ENCODE data around the gene IL3RA. TPM values are rescaled to one million over a fixed set of nuclear protein-coding genes. Genes with fewer than 3 reads are reported as not detected.

Gene IL3RA
- total and polyA plus RNA-seq, 4 donors = 0.33 to 1.7 (median 1.0) TPM

DNA sequence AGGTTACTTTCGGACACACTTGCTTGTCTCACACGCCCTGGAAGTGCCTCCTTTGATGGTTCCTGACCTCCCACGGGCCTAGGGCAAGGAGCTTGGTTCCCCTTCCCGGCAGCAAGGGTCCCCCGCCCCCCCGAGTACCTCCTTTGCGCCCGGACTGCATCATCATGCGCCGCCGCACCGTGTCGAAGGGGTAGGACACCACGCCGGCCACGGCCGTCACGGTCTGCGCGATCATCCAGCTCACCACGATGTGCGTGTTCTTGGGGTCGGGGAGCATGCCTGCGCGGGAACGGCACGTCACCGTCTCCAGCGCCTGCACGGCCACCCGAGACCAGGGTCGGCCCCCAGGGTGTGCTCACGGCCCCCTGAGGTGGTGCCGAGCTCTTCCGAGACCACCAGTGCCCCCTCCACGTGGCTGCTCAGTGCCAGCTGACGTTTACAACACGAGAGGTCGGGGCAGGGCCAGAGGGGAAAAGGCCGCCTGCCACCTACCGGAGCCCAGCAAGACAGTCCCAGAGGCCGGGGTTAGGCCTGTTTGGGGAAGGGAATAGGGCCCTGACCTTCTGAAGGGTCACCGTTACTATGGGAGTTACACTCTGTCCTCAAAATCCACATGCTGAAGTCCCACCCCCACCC is 50.7 kb downstream of the IL3RA start:
- 94% methylated on average over 43 of the region's 43 CpGs for WGBS
- Histone ChIP-seq H3K36me3 (ENCODE audit: control insufficient read depth in 4 of 4, insufficient read depth in 3 of 4, low read depth in 1 of 4, low read length in 3 of 4) (peaks cover 38 to 56% (median 49%) of the 10 kb centered on the region in 4 donors), H3K27ac (ENCODE audit: low read depth in 1 of 2, low read length in 2 of 2) (no peak overlapping the region), H3K4me1 (ENCODE audit: control insufficient read depth in 4 of 4, insufficient read depth in 4 of 4, low read length in 3 of 4) (peaks cover 4 to 26% (median 17%) of the 10 kb centered on the region in 4 donors), H3K9me3 (ENCODE audit: control insufficient read depth in 4 of 4, low read length in 3 of 4) (no peaks in the 10 kb centered on the region), H3K9ac (ENCODE audit: low read depth in 1 of 2, low read length in 2 of 2) (no peak overlapping the region), H3K4me3 (ENCODE audit: low read depth in 1 of 3, low read length in 3 of 3) (no peak overlapping the region), H3K27me3 (ENCODE audit: control insufficient read depth in 4 of 4, insufficient read depth in 4 of 4, low read length in 3 of 4) (no peaks in the 10 kb centered on the region)
- no peak for DNase-seq (ENCODE audit: low spot score)
- TF ChIP-seq YY1 (IDR thresholded peaks at IDR 0.05) (no peak), HNF4G (IDR thresholded peaks at IDR 0.05) (no peak), JUND (IDR thresholded peaks at IDR 0.05) (no peak), GABPA (IDR thresholded peaks at IDR 0.05 in 1 of 2, conservative IDR thresholded peaks at IDR 0.05 in 1 of 2) (no peak), SP1 (IDR thresholded peaks at IDR 0.05) (no peak), RAD21 (IDR thresholded peaks at IDR 0.05) (no peak), TAF1 (conservative IDR thresholded peaks at IDR 0.05) (no peak), FOXA2 (IDR thresholded peaks at IDR 0.05) (no peak), FOXA1 (IDR thresholded peaks at IDR 0.05) (no peak), EGR1 (IDR thresholded peaks at IDR 0.05; ENCODE audit: low read depth in 2 of 2) (no peak)
- TF ChIP-seq, protein P1, sequence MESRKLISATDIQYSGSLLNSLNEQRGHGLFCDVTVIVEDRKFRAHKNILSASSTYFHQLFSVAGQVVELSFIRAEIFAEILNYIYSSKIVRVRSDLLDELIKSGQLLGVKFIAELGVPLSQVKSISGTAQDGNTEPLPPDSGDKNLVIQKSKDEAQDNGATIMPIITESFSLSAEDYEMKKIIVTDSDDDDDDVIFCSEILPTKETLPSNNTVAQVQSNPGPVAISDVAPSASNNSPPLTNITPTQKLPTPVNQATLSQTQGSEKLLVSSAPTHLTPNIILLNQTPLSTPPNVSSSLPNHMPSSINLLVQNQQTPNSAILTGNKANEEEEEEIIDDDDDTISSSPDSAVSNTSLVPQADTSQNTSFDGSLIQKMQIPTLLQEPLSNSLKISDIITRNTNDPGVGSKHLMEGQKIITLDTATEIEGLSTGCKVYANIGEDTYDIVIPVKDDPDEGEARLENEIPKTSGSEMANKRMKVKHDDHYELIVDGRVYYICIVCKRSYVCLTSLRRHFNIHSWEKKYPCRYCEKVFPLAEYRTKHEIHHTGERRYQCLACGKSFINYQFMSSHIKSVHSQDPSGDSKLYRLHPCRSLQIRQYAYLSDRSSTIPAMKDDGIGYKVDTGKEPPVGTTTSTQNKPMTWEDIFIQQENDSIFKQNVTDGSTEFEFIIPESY (IDR thresholded peaks at IDR 0.05) = no peak
- TF ChIP-seq, protein P2, sequence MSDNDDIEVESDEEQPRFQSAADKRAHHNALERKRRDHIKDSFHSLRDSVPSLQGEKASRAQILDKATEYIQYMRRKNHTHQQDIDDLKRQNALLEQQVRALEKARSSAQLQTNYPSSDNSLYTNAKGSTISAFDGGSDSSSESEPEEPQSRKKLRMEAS (IDR thresholded peaks at IDR 0.05) = no peak
- TF ChIP-seq, protein P3, sequence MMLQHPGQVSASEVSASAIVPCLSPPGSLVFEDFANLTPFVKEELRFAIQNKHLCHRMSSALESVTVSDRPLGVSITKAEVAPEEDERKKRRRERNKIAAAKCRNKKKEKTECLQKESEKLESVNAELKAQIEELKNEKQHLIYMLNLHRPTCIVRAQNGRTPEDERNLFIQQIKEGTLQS (IDR thresholded peaks at IDR 0.05) = no peak
- TF ChIP-seq, protein P4, sequence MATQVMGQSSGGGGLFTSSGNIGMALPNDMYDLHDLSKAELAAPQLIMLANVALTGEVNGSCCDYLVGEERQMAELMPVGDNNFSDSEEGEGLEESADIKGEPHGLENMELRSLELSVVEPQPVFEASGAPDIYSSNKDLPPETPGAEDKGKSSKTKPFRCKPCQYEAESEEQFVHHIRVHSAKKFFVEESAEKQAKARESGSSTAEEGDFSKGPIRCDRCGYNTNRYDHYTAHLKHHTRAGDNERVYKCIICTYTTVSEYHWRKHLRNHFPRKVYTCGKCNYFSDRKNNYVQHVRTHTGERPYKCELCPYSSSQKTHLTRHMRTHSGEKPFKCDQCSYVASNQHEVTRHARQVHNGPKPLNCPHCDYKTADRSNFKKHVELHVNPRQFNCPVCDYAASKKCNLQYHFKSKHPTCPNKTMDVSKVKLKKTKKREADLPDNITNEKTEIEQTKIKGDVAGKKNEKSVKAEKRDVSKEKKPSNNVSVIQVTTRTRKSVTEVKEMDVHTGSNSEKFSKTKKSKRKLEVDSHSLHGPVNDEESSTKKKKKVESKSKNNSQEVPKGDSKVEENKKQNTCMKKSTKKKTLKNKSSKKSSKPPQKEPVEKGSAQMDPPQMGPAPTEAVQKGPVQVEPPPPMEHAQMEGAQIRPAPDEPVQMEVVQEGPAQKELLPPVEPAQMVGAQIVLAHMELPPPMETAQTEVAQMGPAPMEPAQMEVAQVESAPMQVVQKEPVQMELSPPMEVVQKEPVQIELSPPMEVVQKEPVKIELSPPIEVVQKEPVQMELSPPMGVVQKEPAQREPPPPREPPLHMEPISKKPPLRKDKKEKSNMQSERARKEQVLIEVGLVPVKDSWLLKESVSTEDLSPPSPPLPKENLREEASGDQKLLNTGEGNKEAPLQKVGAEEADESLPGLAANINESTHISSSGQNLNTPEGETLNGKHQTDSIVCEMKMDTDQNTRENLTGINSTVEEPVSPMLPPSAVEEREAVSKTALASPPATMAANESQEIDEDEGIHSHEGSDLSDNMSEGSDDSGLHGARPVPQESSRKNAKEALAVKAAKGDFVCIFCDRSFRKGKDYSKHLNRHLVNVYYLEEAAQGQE (IDR thresholded peaks at IDR 0.05) = no peak

DNA sequence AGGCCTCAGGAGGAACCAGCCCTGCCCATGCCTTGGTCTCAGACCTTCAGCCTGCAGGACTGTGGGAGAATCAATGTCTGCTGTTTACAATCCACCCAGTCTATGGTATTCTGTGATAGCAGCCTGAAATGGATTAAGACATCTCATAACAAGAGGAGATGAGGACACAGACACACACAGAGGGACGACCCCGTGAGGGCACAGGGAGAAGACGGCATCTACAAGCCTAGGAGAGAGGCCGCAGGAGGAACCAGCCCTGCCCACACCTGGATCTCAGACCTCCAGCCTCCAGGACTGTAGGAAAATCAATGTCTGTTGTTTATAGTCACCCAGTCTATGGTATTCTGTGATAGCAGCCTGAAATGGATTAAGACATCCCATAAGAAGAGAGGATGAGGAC is 52.1 kb downstream of the IL3RA start:
- H3K27me3 ChIP-seq (ENCODE audit: control insufficient read depth in 4 of 4, insufficient read depth in 4 of 4, low read length in 3 of 4) = no peaks in the 10 kb centered on the region
- WGBS = 84% methylated on average over 4 of the region's 4 CpGs
- H3K9me3 ChIP-seq (ENCODE audit: control insufficient read depth in 4 of 4, low read length in 3 of 4) = no peaks in the 10 kb centered on the region
- peaks cover 4 to 32% (median 23%) of the 10 kb centered on the region in 4 donors for H3K4me1 ChIP-seq (ENCODE audit: control insufficient read depth in 4 of 4, insufficient read depth in 4 of 4, low read length in 3 of 4)
- H3K36me3 ChIP-seq (ENCODE audit: control insufficient read depth in 4 of 4, insufficient read depth in 3 of 4, low read depth in 1 of 4, low read length in 3 of 4) = peaks cover 38 to 56% (median 49%) of the 10 kb centered on the region in 4 donors
- H3K27ac ChIP-seq (ENCODE audit: low read depth in 1 of 2, low read length in 2 of 2) = no peak overlapping the region
- no peak overlapping the region for H3K4me3 ChIP-seq (ENCODE audit: low read depth in 1 of 3, low read length in 3 of 3)
- no peak overlapping the region for H3K9ac ChIP-seq (ENCODE audit: low read depth in 1 of 2, low read length in 2 of 2)
- DNase-seq (ENCODE audit: low spot score) = no peak
- TF ChIP-seq FOXA2 (IDR thresholded peaks at IDR 0.05) (no peak), NR2F2 (IDR thresholded peaks at IDR 0.05) (no peak), HNF4G (IDR thresholded peaks at IDR 0.05) (no peak), YY1 (IDR thresholded peaks at IDR 0.05) (no peak), GABPA (IDR thresholded peaks at IDR 0.05 in 1 of 2, conservative IDR thresholded peaks at IDR 0.05 in 1 of 2) (no peak), EGR1 (IDR thresholded peaks at IDR 0.05; ENCODE audit: low read depth in 2 of 2) (no peak), RXRA (IDR thresholded peaks at IDR 0.05) (no peak), FOXA1 (IDR thresholded peaks at IDR 0.05) (no peak), JUND (IDR thresholded peaks at IDR 0.05) (no peak), TAF1 (conservative IDR thresholded peaks at IDR 0.05) (no peak), RAD21 (IDR thresholded peaks at IDR 0.05) (no peak), SP1 (IDR thresholded peaks at IDR 0.05) (no peak)
- TF ChIP-seq, protein P2 (IDR thresholded peaks at IDR 0.05) = no peak
- TF ChIP-seq, protein P1 (IDR thresholded peaks at IDR 0.05) = no peak
- TF ChIP-seq, protein P5, sequence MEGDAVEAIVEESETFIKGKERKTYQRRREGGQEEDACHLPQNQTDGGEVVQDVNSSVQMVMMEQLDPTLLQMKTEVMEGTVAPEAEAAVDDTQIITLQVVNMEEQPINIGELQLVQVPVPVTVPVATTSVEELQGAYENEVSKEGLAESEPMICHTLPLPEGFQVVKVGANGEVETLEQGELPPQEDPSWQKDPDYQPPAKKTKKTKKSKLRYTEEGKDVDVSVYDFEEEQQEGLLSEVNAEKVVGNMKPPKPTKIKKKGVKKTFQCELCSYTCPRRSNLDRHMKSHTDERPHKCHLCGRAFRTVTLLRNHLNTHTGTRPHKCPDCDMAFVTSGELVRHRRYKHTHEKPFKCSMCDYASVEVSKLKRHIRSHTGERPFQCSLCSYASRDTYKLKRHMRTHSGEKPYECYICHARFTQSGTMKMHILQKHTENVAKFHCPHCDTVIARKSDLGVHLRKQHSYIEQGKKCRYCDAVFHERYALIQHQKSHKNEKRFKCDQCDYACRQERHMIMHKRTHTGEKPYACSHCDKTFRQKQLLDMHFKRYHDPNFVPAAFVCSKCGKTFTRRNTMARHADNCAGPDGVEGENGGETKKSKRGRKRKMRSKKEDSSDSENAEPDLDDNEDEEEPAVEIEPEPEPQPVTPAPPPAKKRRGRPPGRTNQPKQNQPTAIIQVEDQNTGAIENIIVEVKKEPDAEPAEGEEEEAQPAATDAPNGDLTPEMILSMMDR (IDR thresholded peaks at IDR 0.05; ENCODE audit: low read depth, low read length, missing input control) = no peak
